H9 (cell line): ENCODE data around the gene SFXN5. TPM values are rescaled to one million over a fixed set of nuclear protein-coding genes. Genes with fewer than 3 reads are reported as not detected.

ENCODE experiments used
- DNase-seq: peaks from one replicate; pipeline ENCODE4 v3.0.0-alpha.2; 2017
- H2AFZ ChIP-seq: one replicate; pipeline ENCODE4 v1.6.1; 2013; ENCODE audit warnings: mild to moderate bottlenecking, low read length, control low read depth, moderate library complexity
- H2AK5ac ChIP-seq: 2 replicates; pipeline ENCODE4 v1.6.1; 2013; ENCODE audit warnings: low read length, control low read depth, mixed read lengths; ENCODE audit not compliant: insufficient read length
- H2BK120ac ChIP-seq: one replicate; pipeline ENCODE4 v1.6.1; 2013; ENCODE audit warnings: low read depth, mild to moderate bottlenecking, low read length, control low read depth, inconsistent platforms; ENCODE audit not compliant: poor library complexity, severe bottlenecking
- H2BK12ac ChIP-seq: 2 replicates; pipeline ENCODE4 v1.6.1; 2013; ENCODE audit warnings: low read length, control low read depth, mixed read lengths, low read depth; ENCODE audit not compliant: insufficient read length
- H2BK15ac ChIP-seq: 2 replicates; pipeline ENCODE4 v1.6.1; 2013; ENCODE audit warnings: low read depth, low read length, control low read depth
- H2BK20ac ChIP-seq: one replicate; pipeline ENCODE4 v1.6.1; 2013; ENCODE audit warnings: low read depth, mild to moderate bottlenecking, low read length, control low read depth, inconsistent platforms; ENCODE audit not compliant: poor library complexity, severe bottlenecking
- H2BK5ac ChIP-seq: 2 replicates; pipeline ENCODE4 v1.6.1; 2013; ENCODE audit warnings: low read length, control low read depth, mixed read lengths; ENCODE audit not compliant: insufficient read length
- H3K14ac ChIP-seq: 2 replicates; pipeline ENCODE4 v1.6.1; 2013; ENCODE audit warnings: low read length, control low read depth; ENCODE audit not compliant: insufficient read depth
- H3K18ac ChIP-seq: 2 replicates; pipeline ENCODE4 v1.6.1; 2013; ENCODE audit warnings: low read depth, mild to moderate bottlenecking, mixed read lengths, low read length, control low read depth; ENCODE audit not compliant: insufficient read length
- H3K23ac ChIP-seq: 2 replicates; pipeline ENCODE4 v1.6.1; 2013; ENCODE audit warnings: low read length, control low read depth, mixed read lengths, low read depth; ENCODE audit not compliant: insufficient read length
- H3K23me2 ChIP-seq: 2 replicates; pipeline ENCODE4 v1.6.1; 2013; ENCODE audit warnings: low read depth, mild to moderate bottlenecking, mixed read lengths, low read length, control low read depth; ENCODE audit not compliant: insufficient read length, poor library complexity, severe bottlenecking
- H3K27ac ChIP-seq: 2 replicates; pipeline ENCODE4 v1.5.1; 2013; ENCODE audit warnings: low read length, control low read depth, mixed read lengths, low read depth; ENCODE audit not compliant: insufficient read length
- H3K27me3 ChIP-seq: 2 replicates; pipeline ENCODE4 v1.6.1; 2013; ENCODE audit warnings: low read length, control low read depth, inconsistent platforms; ENCODE audit not compliant: insufficient read depth
- H3K4ac ChIP-seq: 2 replicates; pipeline ENCODE4 v1.6.1; 2013; ENCODE audit warnings: low read depth, mild to moderate bottlenecking, control low read depth, inconsistent platforms, low read length, moderate library complexity
- H3K4me1 ChIP-seq: 2 replicates; pipeline ENCODE4 v1.6.1; 2013; ENCODE audit warnings: low read length, control low read depth, inconsistent platforms; ENCODE audit not compliant: insufficient read depth
- H3K4me2 ChIP-seq: 2 replicates; pipeline ENCODE4 v1.6.1; 2013; ENCODE audit warnings: low read length, control low read depth, mixed read lengths; ENCODE audit not compliant: insufficient read length, insufficient read depth
- H3K56ac ChIP-seq: 2 replicates; pipeline ENCODE4 v1.6.1; 2013; ENCODE audit warnings: low read depth, mild to moderate bottlenecking, mixed read lengths, low read length, control low read depth; ENCODE audit not compliant: insufficient read length
- H3K79me1 ChIP-seq: 2 replicates; pipeline ENCODE4 v1.6.1; 2013; ENCODE audit warnings: low read depth, mild to moderate bottlenecking, moderate library complexity, low read length, control low read depth, inconsistent platforms; ENCODE audit not compliant: insufficient read depth, poor library complexity, severe bottlenecking
- H3K79me2 ChIP-seq: 2 replicates; pipeline ENCODE4 v1.6.1; 2013; ENCODE audit warnings: low read length, control low read depth, inconsistent platforms; ENCODE audit not compliant: insufficient read depth
- H3K9ac ChIP-seq: 2 replicates; pipeline ENCODE4 v1.6.1; 2013; ENCODE audit warnings: low read length, control low read depth, mixed read lengths; ENCODE audit not compliant: insufficient read length; ENCODE audit errors: extremely low read depth
- H3K9me3 ChIP-seq: one replicate; pipeline ENCODE4 v1.6.1; 2013; ENCODE audit warnings: low read depth, low read length, inconsistent platforms; ENCODE audit not compliant: control insufficient read depth
- H3T11ph ChIP-seq: one replicate; pipeline ENCODE4 v1.6.1; 2013; ENCODE audit warnings: mild to moderate bottlenecking, low read length, control low read depth, inconsistent platforms
- H4K20me1 ChIP-seq: one replicate; pipeline ENCODE4 v1.6.1; 2013; ENCODE audit not compliant: control insufficient read depth, insufficient read length, insufficient read depth
- H4K5ac ChIP-seq: 2 replicates; pipeline ENCODE4 v1.6.1; 2013; ENCODE audit warnings: low read depth, mild to moderate bottlenecking, mixed read lengths, low read length, control low read depth; ENCODE audit not compliant: insufficient read length
- H4K8ac ChIP-seq: replicated peaks from 2 replicates; pipeline ENCODE4 v1.6.1; 2013; ENCODE audit warnings: low read length, control low read depth, mixed read lengths, low read depth; ENCODE audit not compliant: insufficient read length
- H4K91ac ChIP-seq: 2 replicates; pipeline ENCODE4 v1.6.1; 2013; ENCODE audit warnings: low read depth, mild to moderate bottlenecking, moderate library complexity, mixed read lengths, low read length, control low read depth; ENCODE audit not compliant: insufficient read length
- H3K27ac Mint-ChIP-seq, 3 experiments: 2 replicates in 2 of 3; 3 replicates in 1 of 3; pipeline ENCODE4 v1.8.0; 2020 to 2021; ENCODE audit warnings: mixed read lengths in 3 of 3, mild to moderate bottlenecking in 1 of 3, moderate library complexity in 1 of 3
- H3K27me3 Mint-ChIP-seq: 2 replicates; pipeline ENCODE4 v1.8.0; 2021; ENCODE audit warnings: low read depth, mild to moderate bottlenecking, moderate library complexity, mixed read lengths
- H3K36me3 Mint-ChIP-seq, 3 experiments: 2 replicates in 2 of 3; 3 replicates in 1 of 3; pipeline ENCODE4 v1.8.0; 2020 to 2021; ENCODE audit warnings: low read depth in 3 of 3, mixed read lengths in 3 of 3; ENCODE audit not compliant: insufficient read depth in 1 of 3
- H3K4me1 Mint-ChIP-seq, 2 experiments: 2 replicates each; pipeline ENCODE4 v1.8.0; 2020; ENCODE audit warnings: mixed read lengths in 2 of 2
- H3K4me3 Mint-ChIP-seq, 2 experiments: 2 replicates in 1 of 2; 3 replicates in 1 of 2; pipeline ENCODE4 v1.8.0; 2020 to 2021; ENCODE audit warnings: mild to moderate bottlenecking in 2 of 2, mixed read lengths in 2 of 2, moderate library complexity in 1 of 2
- H3K9me3 Mint-ChIP-seq, 2 experiments: 2 replicates in 1 of 2; 3 replicates in 1 of 2; pipeline ENCODE4 v1.8.0; 2020; ENCODE audit warnings: mild to moderate bottlenecking in 2 of 2, mixed read lengths in 2 of 2, moderate library complexity in 1 of 2
- CTCF ChIP-seq: fragments of 200-600 bp; sonication (generic); conservative IDR thresholded peaks from 3 replicates; pipeline ENCODE4 v1.8.0; 2021; ENCODE audit warnings: antibody characterized with exemption, mild to moderate bottlenecking
- WGBS: extraction: QIAGEN DNeasy Blood & Tissue Kit; methylation state at CpG from one replicate; pipeline ENCODE4 v1.1.7; 2013; ENCODE audit warnings: missing lambda C conversion rate, low lambda C conversion rate, mixed read lengths; ENCODE audit not compliant: insufficient read length; ENCODE audit errors: extremely low coverage; 5-methylcytosine and 5-hydroxymethylcytosine counted together
- total RNA-seq: library from RNA; stranded (reverse); gene quantifications from 2 replicates; pipeline ENCODE4 v1.2.1, GENCODE V29; 2021

Gene SFXN5
- total RNA-seq, 1 experiment from 2014 or later = 30.9 TPM

DNA sequence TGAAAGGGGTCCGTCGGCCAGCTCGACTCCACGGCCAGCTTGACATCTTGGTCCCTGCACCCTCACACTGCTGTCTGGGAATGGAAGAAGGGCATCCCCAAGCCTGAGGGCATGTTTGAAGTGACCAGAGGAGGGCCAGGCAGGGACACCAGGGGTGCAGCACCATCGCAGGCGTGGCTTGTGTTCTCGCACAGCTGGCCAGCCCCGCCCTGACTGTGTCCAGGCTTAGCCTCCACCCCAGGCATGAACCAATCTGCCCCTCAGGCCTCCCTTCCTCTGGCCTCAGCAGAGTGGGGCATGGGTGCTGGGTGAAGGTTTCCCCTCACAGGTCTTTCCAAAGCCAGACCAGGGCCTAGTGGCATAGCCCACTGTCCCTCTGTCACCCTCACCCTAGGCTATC is 129.2 kb downstream of the SFXN5 start:
- TF ChIP-seq CTCF = no peak
- no CpG with 5 or more reads among the region's 8 CpGs for WGBS
- H4K20me1 ChIP-seq = no peaks in the 10 kb centered on the region

More for the DNA sequence above, 129.2 kb downstream of the SFXN5 start:
- no peak overlapping the region for H2AK5ac ChIP-seq
- H3K79me1 ChIP-seq = no peaks in the 10 kb centered on the region
- Mint-ChIP-seq H3K27ac (no peak overlapping the region), H3K4me1 (peaks cover 30 to 45% of the 10 kb centered on the region in 2 experiments), H3K4me3 (no peak overlapping the region), H3K36me3 (peaks cover 5 to 19% (median 12%) of the 10 kb centered on the region in 3 experiments; a peak in 6 of 7 replicates), H3K27me3 (peaks cover 35% of the 10 kb centered on the region), H3K9me3 (no peaks in the 10 kb centered on the region)
- H3K79me2 ChIP-seq = no peaks in the 10 kb centered on the region
- no peak overlapping the region for H3K9ac ChIP-seq
- no peak overlapping the region for H3K4ac ChIP-seq
- H4K91ac ChIP-seq = no peak overlapping the region
- peaks cover 3% of the 10 kb centered on the region; the same call in 1 of the 2 replicates for H3K4me1 ChIP-seq
- no peak overlapping the region for H4K8ac ChIP-seq
- H2BK5ac ChIP-seq = no peak overlapping the region
- H3T11ph ChIP-seq = no peak overlapping the region
- H4K5ac ChIP-seq = no peak overlapping the region
- H2AFZ ChIP-seq = no peak overlapping the region
- no peak overlapping the region; the same call in 1 of the 2 replicates for H3K14ac ChIP-seq
- H3K23ac ChIP-seq = no peak overlapping the region
- no peak overlapping the region for H3K56ac ChIP-seq
- no peak overlapping the region for H2BK12ac ChIP-seq
- H3K18ac ChIP-seq = no peak overlapping the region
- no peak for DNase-seq
- H3K27me3 ChIP-seq = no peaks in the 10 kb centered on the region; the same call in 1 of the 2 replicates
- no peaks in the 10 kb centered on the region for H3K9me3 ChIP-seq
- no peak overlapping the region for H2BK120ac ChIP-seq
- no peak overlapping the region for H2BK20ac ChIP-seq
- peaks cover 2% of the 10 kb centered on the region for H3K23me2 ChIP-seq
- no peak overlapping the region for H2BK15ac ChIP-seq
- no peak overlapping the region for H3K4me2 ChIP-seq
- H3K27ac ChIP-seq = no peak overlapping the region
